GM18507 (cell line): Measurements from ENCODE around the gene ATP13A4.

Source experiments
- DNase-seq: peaks from one replicate; pipeline ENCODE4 v3.0.0; 2011; ENCODE audit warnings: low read depth; ENCODE audit not compliant: insufficient read length; ENCODE audit errors: extremely low spot score
- FAIRE-seq: peaks from 2 replicates; lab custom pipeline; 2011; peaks lifted over from hg19 to GRCh38; lab: Jason Lieb, UNC

Gene ATP13A4

DNA sequence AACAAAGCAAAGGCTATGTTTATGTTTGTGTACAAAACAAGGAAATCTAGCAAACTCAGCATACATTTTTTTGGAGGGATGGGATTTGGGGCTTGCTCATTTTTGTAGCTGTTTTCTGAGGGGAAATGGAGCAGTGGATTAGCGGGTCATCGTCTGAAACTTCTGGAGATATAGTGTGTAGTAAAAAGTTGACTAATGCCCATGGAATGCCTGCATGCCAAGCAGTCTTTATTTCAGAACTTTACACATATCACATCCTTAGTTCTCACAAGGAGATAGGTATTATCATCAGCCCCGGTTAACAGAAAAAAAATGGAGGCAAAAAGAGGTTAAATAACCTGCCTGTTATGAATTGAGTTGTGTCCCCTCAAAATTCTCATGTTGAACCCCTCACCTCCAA is 47.1 kb downstream of the ATP13A4 start:
- FAIRE-seq, result no peak
- no peak for DNase-seq

DNA sequence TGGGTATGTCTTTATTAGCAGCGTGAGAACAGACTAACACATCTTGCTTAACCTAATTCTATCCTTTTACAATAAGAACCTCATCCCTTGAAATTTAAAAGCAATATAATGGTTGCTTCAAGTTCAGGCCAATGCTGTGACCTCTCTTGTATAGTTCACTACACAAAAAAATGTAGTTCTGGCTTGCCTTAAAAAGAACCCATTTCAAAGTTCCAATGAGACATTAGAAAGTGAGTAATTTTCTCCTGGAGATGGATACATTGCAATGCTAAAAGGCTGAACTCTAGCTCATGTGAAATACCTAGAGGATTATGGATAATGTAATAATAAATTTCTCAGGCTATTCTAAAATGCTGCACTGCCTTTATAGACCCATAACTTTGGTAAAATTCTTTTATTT is 47.8 kb downstream of the ATP13A4 start:
- FAIRE-seq (no peak), DNase-seq (no peak)

DNA sequence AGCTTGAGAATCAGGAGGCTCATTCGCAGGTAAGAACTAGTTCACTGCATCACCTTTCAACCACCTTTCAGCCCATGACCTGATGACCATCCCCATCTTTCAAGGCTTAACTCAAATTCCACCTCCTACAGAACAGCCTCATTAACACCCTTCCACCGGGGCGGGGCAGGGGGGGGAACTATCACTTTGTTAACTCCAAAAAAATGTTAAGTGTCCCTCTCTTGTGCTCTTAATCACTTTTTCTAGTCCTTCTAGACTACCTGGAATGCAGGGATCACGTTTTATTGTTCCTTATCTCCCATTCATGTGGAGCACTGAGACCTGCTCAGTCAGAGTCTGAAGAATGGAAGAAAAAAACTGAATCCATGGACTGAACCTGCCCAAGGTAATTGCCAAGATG is 51.8 kb downstream of the ATP13A4 start:
- FAIRE-seq, result no peak

GRCh38 chr3:193499801-193500485 is 54.8 kb downstream of the ATP13A4 start:
- FAIRE-seq (no peak), DNase-seq (no peak)

More for the DNA sequence above, 51.8 kb downstream of the ATP13A4 start:
- DNase-seq, result no peak

- FAIRE-seq (no peak), DNase-seq (no peak)
These were observed 55.4 kb downstream of the ATP13A4 start for GRCh38 chr3:193499136-193499770.

DNA sequence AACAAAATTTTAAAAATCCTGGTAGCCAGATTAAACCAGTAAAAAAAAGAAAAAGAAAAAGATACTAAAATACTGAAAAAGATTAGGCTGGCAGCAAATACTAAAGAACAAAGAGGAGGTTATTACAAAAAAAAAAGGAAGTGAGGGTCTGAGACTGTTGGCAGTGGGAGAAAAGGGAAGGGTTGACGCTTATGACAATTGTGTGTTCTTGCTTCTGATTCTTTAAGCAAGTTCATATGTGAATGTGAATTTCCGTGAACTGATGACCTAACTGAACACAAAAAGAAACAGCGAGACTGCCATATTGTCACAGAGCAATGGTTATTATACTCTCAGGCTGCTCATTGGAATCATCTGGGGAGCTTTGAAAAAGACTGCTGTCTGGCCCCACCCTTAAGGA is 56.5 kb downstream of the ATP13A4 start:
- DNase-seq, result no peak
- no peak for FAIRE-seq

DNA sequence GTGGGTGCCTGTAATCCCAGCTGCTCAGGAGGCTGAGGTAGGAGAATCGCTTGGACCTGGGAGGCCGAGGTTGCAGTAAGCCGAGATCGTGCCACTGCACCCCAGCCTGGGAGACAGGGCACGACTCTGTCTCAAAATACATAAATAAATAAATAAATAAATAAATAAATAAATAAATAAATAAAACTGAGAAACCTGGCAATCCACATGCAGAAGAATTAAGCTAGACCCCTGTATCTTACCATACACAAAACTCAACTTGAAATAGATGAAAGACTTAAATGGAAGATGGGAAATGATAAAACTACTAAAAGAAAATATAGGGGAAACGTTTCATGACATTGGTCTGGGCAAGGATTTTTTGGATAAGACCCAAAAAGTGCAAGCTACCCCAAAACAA is 58.0 kb downstream of the ATP13A4 start:
- DNase-seq (no peak), FAIRE-seq (no peak)

DNA sequence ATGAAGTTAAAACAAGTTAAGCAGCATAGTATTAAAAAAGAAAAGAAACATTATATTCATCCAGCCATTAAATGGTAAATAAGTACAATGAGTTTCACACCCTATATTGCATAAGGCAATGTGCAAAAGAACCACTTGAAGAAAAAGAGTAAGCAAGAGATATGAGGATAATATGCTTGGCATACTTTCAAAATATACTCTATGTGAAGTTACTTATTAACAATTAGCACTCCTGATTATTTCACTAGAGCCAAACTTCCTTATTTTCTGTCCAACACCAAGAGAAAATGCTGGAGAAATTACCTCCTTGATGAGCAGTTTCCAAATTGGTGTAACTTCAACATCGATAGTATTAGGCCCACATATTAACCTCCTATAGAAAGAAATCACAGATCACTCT is 63.7 kb downstream of the ATP13A4 start:
- DNase-seq (no peak), FAIRE-seq (no peak)

DNA sequence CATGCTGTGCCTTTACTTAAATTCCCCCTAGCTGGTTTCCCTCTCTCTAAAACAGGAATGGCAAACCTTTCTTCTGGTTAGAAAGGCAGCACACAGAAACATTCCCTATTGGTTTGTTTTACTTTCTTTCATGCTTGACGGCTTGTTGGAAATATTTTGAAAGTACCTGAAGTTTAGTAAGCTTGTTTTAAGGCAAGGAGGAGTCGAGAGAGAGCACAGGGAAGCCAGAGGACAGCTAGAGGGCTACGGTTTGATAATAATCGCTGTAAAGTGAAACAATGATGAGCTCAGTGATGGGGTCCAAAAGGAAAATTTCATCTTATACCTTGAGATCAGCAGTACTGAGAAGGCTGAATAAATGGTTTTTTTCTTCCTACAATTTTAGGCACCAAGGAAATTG is 64.1 kb downstream of the ATP13A4 start:
- DNase-seq (no peak), FAIRE-seq (no peak)

DNA sequence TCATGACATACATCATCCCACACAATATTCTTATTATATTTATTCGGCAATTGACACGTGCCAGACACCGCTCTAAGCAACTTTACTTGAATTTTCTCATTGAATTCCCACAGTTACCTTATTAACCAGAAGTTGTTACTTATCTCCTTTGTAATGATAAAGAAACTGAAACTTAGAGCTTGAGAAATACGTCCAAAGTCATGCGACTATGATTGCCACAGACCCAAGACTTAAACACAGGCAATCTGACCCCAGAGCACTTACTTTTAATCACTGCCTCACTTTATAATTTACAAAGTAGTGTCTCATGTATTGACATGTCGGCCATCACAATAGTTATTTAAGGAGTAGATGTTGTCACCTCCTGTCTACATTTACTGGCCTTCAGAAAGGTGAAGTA is 64.7 kb downstream of the ATP13A4 start:
- DNase-seq, result no peak
- FAIRE-seq, result no peak

- FAIRE-seq (no peak), DNase-seq (no peak)
These were observed 66.0 kb downstream of the ATP13A4 start for GRCh38 chr3:193488741-193489140.

GRCh38 chr3:193483988-193484539 is 70.6 kb downstream of the ATP13A4 start:
- DNase-seq, result no peak
- no peak for FAIRE-seq

GRCh38 chr3:193481436-193481835 is 73.3 kb downstream of the ATP13A4 start:
- DNase-seq (no peak), FAIRE-seq (no peak)

GRCh38 chr3:193474446-193474845 is 80.2 kb downstream of the ATP13A4 start:
- FAIRE-seq (no peak), DNase-seq (no peak)

GRCh38 chr3:193470710-193471109 is 84.0 kb downstream of the ATP13A4 start:
- DNase-seq (no peak), FAIRE-seq (no peak)

- DNase-seq (no peak), FAIRE-seq (no peak)
These were observed 88.6 kb downstream of the ATP13A4 start for GRCh38 chr3:193465992-193466608.

DNA sequence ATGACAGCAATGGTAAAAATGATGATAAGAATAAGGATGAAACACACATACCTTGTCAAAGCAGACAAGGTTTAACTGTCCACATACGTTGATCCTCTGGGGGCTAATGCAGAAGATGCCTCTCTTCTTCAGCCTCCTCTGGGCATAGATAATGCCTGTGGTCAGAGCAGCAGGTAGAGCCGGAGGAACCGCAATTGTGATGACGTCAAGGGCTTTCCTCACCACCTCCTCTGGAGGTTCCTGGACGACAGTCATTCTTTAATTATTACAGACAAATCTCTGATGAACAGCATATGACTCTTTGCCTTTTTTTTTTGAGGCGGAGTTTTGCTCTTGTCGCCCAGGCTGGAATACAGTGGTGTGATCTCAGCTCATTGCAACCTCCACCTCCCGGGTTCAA is 89.8 kb downstream of the ATP13A4 start:
- no peak for FAIRE-seq
- no peak for DNase-seq

DNA sequence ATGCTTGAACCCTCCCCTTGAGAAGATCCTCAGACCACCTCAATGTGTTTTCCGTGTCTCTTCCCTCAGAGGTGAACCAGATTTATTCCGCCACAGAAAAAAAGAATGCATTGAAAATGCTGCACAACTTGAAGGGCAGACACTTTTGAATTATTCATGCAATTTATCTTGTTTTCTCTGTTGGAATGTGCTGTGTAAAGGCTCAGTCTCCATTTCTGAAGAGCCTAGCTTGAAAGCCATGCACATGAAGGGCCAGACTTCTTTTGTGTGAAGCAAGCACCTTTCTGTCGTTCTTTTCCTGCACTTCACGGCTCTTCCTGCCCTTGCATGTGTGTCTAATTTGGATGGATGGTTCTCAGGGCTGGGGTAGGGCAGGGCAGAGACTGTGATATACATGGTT is 97.2 kb downstream of the ATP13A4 start:
- no peak for FAIRE-seq

DNA sequence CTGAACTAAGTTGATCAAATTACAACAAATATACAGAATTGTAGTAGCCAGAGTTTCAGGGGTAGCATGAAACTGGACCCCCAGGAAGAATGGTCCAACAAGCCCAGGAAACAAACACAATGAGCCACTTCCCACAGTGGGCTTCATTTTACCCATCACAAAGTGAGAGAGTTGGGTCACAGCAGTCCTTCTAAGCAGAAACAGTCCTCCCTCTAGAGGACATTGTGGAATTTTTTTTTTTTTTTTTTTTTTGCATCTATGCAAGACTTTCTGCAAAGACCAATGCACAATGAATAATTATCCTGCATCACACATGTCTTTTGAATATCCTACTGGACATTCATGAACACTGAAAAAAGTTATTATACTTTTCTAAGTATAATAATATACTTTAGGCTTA is 102.4 kb downstream of the ATP13A4 start:
- DNase-seq (no peak), FAIRE-seq (no peak)

More for the DNA sequence above, 97.2 kb downstream of the ATP13A4 start:
- DNase-seq, result no peak

DNA sequence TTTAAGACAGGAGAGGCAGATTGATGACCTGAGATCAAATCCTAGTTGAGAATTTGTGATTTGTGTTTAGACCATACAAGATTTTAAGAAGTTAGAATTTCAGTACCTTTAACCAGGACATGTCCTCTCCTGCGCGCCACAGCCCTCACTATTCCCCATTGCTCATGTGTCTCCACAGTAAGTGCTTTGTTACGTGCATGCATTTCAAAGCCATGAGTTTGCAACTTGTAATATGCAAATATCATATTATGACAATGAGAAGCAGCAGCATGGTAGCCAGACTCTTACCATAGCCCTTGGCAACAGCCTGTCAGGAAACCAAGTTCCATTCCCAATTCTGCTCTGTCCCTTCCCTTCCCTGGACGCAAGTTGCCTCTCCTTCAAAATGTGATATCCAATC is 102.8 kb downstream of the ATP13A4 start:
- DNase-seq, result no peak
- no peak for FAIRE-seq
